GM12878 (cell line): ENCODE data around the gene TDRD10. TPM values are rescaled to one million over a fixed set of nuclear protein-coding genes. Genes with fewer than 3 reads are reported as not detected.

Experiments
- ATAC-seq: fragments of 200-7000 bp; cut with Tn5 transposase; 3 replicates; pipeline ENCODE4 v1.9.1; 2020; ENCODE audit warnings: mild to moderate bottlenecking, moderate library complexity
- BruUV-seq: library from RNA; stranded (reverse); fragments of 400-500 nt; replicated peaks from 2 replicates; lab custom pipeline; 2021; lab: Mats Ljungman, UMichigan
- CTCF ChIA-PET: fragments of 300-600 bp; sonication (Branson Sonifier 250); formaldehyde crosslinking; extraction: SDS; loops from one replicate; lab custom pipeline; 2021; ENCODE audit warnings: inconsistent platforms; lab: Yijun Ruan, JAX
- POLR2A ChIA-PET: fragments of 350-600 bp; formaldehyde crosslinking; extraction: SDS; loops from one replicate; lab custom pipeline; 2021; ENCODE audit warnings: inconsistent platforms; lab: Charles Lee
- RAD21 ChIA-PET: fragments of 300-600 bp; sonication (Branson Sonifier 250); formaldehyde crosslinking; loops from one replicate; lab custom pipeline; 2023; ENCODE audit warnings: antibody characterized with exemption; ENCODE audit not compliant: unreplicated experiment; lab: Charles Lee
- SMC1A ChIA-PET: fragments of 300-600 bp; sonication (Branson Sonifier 250); formaldehyde crosslinking; loops from one replicate; lab custom pipeline; 2023; ENCODE audit not compliant: unreplicated experiment, uncharacterized antibody; lab: Charles Lee
- DNase-seq: peaks from one replicate; pipeline ENCODE4 v3.0.0-alpha.2; 2011; ENCODE audit warnings: low read depth, low spot score
- FAIRE-seq: peaks from 3 replicates; lab custom pipeline; 2011; peaks lifted over from hg19 to GRCh38; lab: Jason Lieb, UNC
- H2AFZ ChIP-seq: 2 replicates; pipeline ENCODE4 v1.6.0; 2011; ENCODE audit warnings: low read depth, low read length, control low read depth; ENCODE audit not compliant: control insufficient read depth
- H3K27ac ChIP-seq: 2 replicates; pipeline ENCODE4 v1.5.1; 2011; ENCODE audit warnings: control low read depth; ENCODE audit not compliant: control insufficient read depth, insufficient read depth
- H3K27me3 ChIP-seq, 2 experiments: replicated peaks in 1 of 2; 2 replicates each; pipeline versions ENCODE4 v1.6.0 to v1.6.1; 2011; ENCODE audit warnings: low read length in 1 of 2; ENCODE audit not compliant: control insufficient read depth in 2 of 2, insufficient read depth in 2 of 2
- H3K36me3 ChIP-seq, 2 experiments: 2 replicates each; pipeline ENCODE4 v1.5.1; 2011; ENCODE audit warnings: low read length in 1 of 2; ENCODE audit not compliant: control insufficient read depth in 2 of 2, insufficient read depth in 2 of 2
- H3K4me1 ChIP-seq: 2 replicates; pipeline ENCODE4 v1.6.1; 2011; ENCODE audit warnings: mild to moderate bottlenecking, low read length, moderate library complexity, mixed read lengths; ENCODE audit not compliant: control insufficient read depth, insufficient read depth
- H3K4me2 ChIP-seq: 2 replicates; pipeline ENCODE4 v1.6.0; 2011; ENCODE audit warnings: control low read depth; ENCODE audit not compliant: control insufficient read depth, insufficient read depth
- H3K4me3 ChIP-seq: fragments of 200-600 bp; sonication (generic); 2 replicates; pipeline ENCODE4 v1.5.1; 2016
- H3K79me2 ChIP-seq: 2 replicates; pipeline ENCODE4 v1.6.0; 2011; ENCODE audit warnings: low read length; ENCODE audit not compliant: control insufficient read depth, insufficient read depth
- H3K9ac ChIP-seq: 2 replicates; pipeline ENCODE4 v1.8.0; 2011; ENCODE audit warnings: low read length, control low read depth, mixed read lengths; ENCODE audit not compliant: control insufficient read depth, insufficient read depth
- H3K9me3 ChIP-seq: replicated peaks from 3 replicates; pipeline ENCODE4 v1.5.1; 2011; ENCODE audit warnings: mild to moderate bottlenecking, low read length; ENCODE audit not compliant: control insufficient read depth, insufficient read depth
- H4K20me1 ChIP-seq: 2 replicates; pipeline ENCODE4 v1.6.0; 2011; ENCODE audit not compliant: control insufficient read depth, insufficient read depth
- MEF2A ChIP-seq: IDR thresholded peaks from 2 replicates; pipeline ENCODE4 v1.6.1; 2011; ENCODE audit warnings: low read depth, mild to moderate bottlenecking, low read length, moderate library complexity; ENCODE audit not compliant: insufficient read depth
- NFIC ChIP-seq: IDR thresholded peaks from 2 replicates; pipeline ENCODE4 v1.6.1; 2012; ENCODE audit warnings: low read depth, mild to moderate bottlenecking, inconsistent platforms, low read length, moderate library complexity
- REST ChIP-seq: IDR thresholded peaks from 2 replicates; pipeline ENCODE4 v1.6.1; 2012; ENCODE audit warnings: mild to moderate bottlenecking, low read depth, low read length
- SP1 ChIP-seq: IDR thresholded peaks from one replicate; pipeline ENCODE4 v1.6.1; 2011; ENCODE audit warnings: low read depth, low read length
- WGBS: methylation state at CpG from one replicate; pipeline ENCODE4 v1.1.6; 2016; ENCODE audit warnings: low lambda C conversion rate; ENCODE audit not compliant: insufficient replicate concordance, insufficient coverage; ENCODE audit errors: missing lambda C conversion rate; 5-methylcytosine and 5-hydroxymethylcytosine counted together
- in situ Hi-C: fragments of 300-500 bp; cut with MboI; formaldehyde crosslinking; loops from 9 replicates; pipeline ENCODE4 v1.14.3; 2018; ENCODE audit warnings: mixed read lengths
- intact Hi-C: fragments of 100-400 bp; cut with micrococcal nuclease; formaldehyde crosslinking; loops from one replicate; pipeline ENCODE4 v1.14.2; 2022; ENCODE audit not compliant: unreplicated experiment
- polyA plus RNA-seq, 11 experiments: library from polyadenylated mRNA; depleted of rRNA in 4 of 11; unstranded in 6 of 11; stranded (reverse) in 5 of 11; fragments of >200 nt; fragmentation: Nextera tagmentation in 4 of 11; fragmentation: Illumina TruSeq in 1 of 11; extraction: Ambion mirVana in 4 of 11; extraction: Trizol in 1 of 11; gene quantifications; 1 replicate in 1 of 11; 2 replicates in 10 of 11; pipeline versions ENCODE4 v1.2.1 to v1.2.3, GENCODE V29; 2011 to 2016; ENCODE audit warnings: inconsistent platforms in 2 of 11, missing spikeins in 2 of 11, low read depth in 1 of 11
- total RNA-seq, 4 experiments: library from RNA; depleted of rRNA in 3 of 4; stranded (reverse); fragments of >200 nt in 3 of 4; fragmentation: Illumina TruSeq in 1 of 4; extraction: Trizol in 1 of 4; gene quantifications; 2 replicates each; pipeline versions ENCODE4 v1.2.1 to v1.2.3, GENCODE V29; 2013 to 2021

The TDRD10 gene
- total and polyA plus RNA-seq, 10 of the 15 experiments (the other 5 are each of a cell fraction or from before 2014, with no cell fraction given), result not detected

- Histone ChIP-seq H4K20me1 (no peaks in the 10 kb centered on the region), H3K27me3 (no peaks in the 10 kb centered on the region), H3K79me2 (no peaks in the 10 kb centered on the region), H3K4me3 (no peak overlapping the region), H2AFZ (no peak overlapping the region), H3K9ac (no peak overlapping the region), H3K4me1 (peaks cover 20% of the 10 kb centered on the region), H3K4me2 (no peak overlapping the region), H3K9me3 (no peaks in the 10 kb centered on the region), H3K36me3 (no peaks in the 10 kb centered on the region), H3K27ac (no peak overlapping the region)
- ATAC-seq (no peak), FAIRE-seq (no peak), DNase-seq (no peak)
- ChIA-PET POLR2A (interaction anchor here (1.2 to 1.8 kb wide), 4 partner anchors 28 to 283 kb away, joined by 3 to 9 read pairs (median 4); no protein-coding TSS in a partner anchor), SMC1A (interaction anchor here (0.6 to 4.2 kb wide), 9 partner anchors 15 to 112 kb away, joined by 3 to 24 read pairs (median 8); no protein-coding TSS in a partner anchor), RAD21 (interaction anchor here (0.9 to 5.9 kb wide), 11 partner anchors 15 to 131 kb away, joined by 3 to 53 read pairs (median 4); no protein-coding TSS in a partner anchor), CTCF (interaction anchor here (0.6 to 6.8 kb wide), 13 partner anchors 15 to 140 kb away, joined by 3 to 62 read pairs (median 4); no protein-coding TSS in a partner anchor)
- TF ChIP-seq REST (no peak), MEF2A (no peak), NFIC (no peak), SP1 (no peak)
- WGBS, result 87% methylated on average over 8 of the region's 8 CpGs
- intact Hi-C loops, result loop anchor here (2.0 to 5.0 kb wide), 2 partner anchors 21 to 113 kb away; no protein-coding TSS in a partner anchor
- in situ Hi-C loops, result no loop called here
- BruUV-seq, result no TSS peak
Measured at GRCh38 chr1:154465621-154466195, 36.3 kb upstream of the TDRD10 start.
